NCI-H226 (cell line): ENCODE data around the gene PSTK.

ENCODE experiments used
- DNase-seq: peaks from one replicate; pipeline ENCODE4 v3.0.0-alpha.2; 2015

The PSTK gene

GRCh38 chr10:123021517-123021916 lies 41.3 kb downstream of the PSTK start:
- DNase-seq, result no peak

GRCh38 chr10:123024540-123024939 lies 44.3 kb downstream of the PSTK start:
- DNase-seq, result no peak

- no peak for DNase-seq
Measured at GRCh38 chr10:123026302-123026701, 46.1 kb downstream of the PSTK start.

- no peak for DNase-seq
Measured at GRCh38 chr10:123027861-123028260, 47.7 kb downstream of the PSTK start.

GRCh38 chr10:123031124-123031523 lies 50.9 kb downstream of the PSTK start:
- no peak for DNase-seq

- no peak for DNase-seq
Measured at GRCh38 chr10:123034332-123034731, 54.1 kb downstream of the PSTK start.

GRCh38 chr10:123035467-123036086 lies 55.4 kb downstream of the PSTK start:
- DNase-seq, result no peak

- no peak for DNase-seq
Measured at GRCh38 chr10:123038782-123039631, 58.8 kb downstream of the PSTK start.

- no peak for DNase-seq
Measured at GRCh38 chr10:123039632-123039930, 59.4 kb downstream of the PSTK start.
